Lower leg skin (tissue), 3 donors: ENCODE measurements around the gene PHLDA1.

Source experiments
- POLR2A ChIP-seq, 2 donors: fragments of 450-650 bp; IDR thresholded peaks; one replicate each; pipeline ENCODE4 v1.6.1; 2016 to 2017; ENCODE audit warnings: antibody characterized with exemption in 2 of 2, mild to moderate bottlenecking in 1 of 2, moderate library complexity in 1 of 2
- TF ChIP-seq, protein P1 (sequence below), 3 donors: fragments of 450-650 bp; IDR thresholded peaks; one replicate each; pipeline ENCODE4 v1.5.1; 2016; ENCODE audit warnings: antibody characterized with exemption in 3 of 3, mild to moderate bottlenecking in 3 of 3, moderate library complexity in 2 of 3

DNA sequence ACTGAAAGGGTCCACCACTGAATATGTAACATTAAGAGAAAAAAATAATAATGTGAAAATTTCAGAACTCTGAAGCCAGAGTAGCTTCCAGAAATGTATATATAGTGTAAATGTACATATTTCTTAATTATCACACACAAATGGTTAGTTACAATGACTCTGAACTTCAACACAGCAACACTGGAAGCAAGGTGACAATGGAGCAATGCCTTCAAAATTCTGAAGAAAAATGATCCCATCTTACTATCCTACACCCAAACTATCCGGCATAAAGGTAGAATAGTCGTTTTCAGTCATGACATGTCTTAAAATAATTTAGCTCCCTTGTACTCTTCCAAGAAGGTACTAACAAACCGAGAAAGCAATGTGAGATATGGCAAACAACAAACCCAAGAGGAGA is 41.0 kb upstream of the PHLDA1 start:
- TF ChIP-seq, protein P1, sequence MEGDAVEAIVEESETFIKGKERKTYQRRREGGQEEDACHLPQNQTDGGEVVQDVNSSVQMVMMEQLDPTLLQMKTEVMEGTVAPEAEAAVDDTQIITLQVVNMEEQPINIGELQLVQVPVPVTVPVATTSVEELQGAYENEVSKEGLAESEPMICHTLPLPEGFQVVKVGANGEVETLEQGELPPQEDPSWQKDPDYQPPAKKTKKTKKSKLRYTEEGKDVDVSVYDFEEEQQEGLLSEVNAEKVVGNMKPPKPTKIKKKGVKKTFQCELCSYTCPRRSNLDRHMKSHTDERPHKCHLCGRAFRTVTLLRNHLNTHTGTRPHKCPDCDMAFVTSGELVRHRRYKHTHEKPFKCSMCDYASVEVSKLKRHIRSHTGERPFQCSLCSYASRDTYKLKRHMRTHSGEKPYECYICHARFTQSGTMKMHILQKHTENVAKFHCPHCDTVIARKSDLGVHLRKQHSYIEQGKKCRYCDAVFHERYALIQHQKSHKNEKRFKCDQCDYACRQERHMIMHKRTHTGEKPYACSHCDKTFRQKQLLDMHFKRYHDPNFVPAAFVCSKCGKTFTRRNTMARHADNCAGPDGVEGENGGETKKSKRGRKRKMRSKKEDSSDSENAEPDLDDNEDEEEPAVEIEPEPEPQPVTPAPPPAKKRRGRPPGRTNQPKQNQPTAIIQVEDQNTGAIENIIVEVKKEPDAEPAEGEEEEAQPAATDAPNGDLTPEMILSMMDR (IDR thresholded peaks at IDR 0.05), result no peak
- TF ChIP-seq POLR2A (IDR thresholded peaks at IDR 0.05), result no peak
